KMS-11 (cell line): ENCODE results near the gene NEB.

Source experiments
- H2AFZ ChIP-seq: fragments of 200-600 bp; sonication (generic); 2 replicates; pipeline ENCODE4 v1.6.1; 2016; ENCODE audit warnings: antibody characterized with exemption, mixed run types, low read depth
- H3K27ac ChIP-seq: fragments of 200-600 bp; sonication (generic); 2 replicates; pipeline ENCODE4 v1.6.1; 2016; ENCODE audit warnings: mild to moderate bottlenecking, mixed run types
- H3K27me3 ChIP-seq: fragments of 200-600 bp; sonication (generic); 2 replicates; pipeline ENCODE4 v1.6.1; 2017; ENCODE audit warnings: mild to moderate bottlenecking, low read depth, mixed run types, moderate library complexity; ENCODE audit not compliant: insufficient read depth
- H3K36me3 ChIP-seq: fragments of 200-600 bp; sonication (generic); 2 replicates; pipeline ENCODE4 v1.6.1; 2017; ENCODE audit warnings: mild to moderate bottlenecking, mixed run types; ENCODE audit not compliant: insufficient read depth
- H3K4me1 ChIP-seq: fragments of 200-600 bp; sonication (generic); 2 replicates; pipeline ENCODE4 v1.6.1; 2016; ENCODE audit warnings: mild to moderate bottlenecking, low read depth, mixed run types; ENCODE audit not compliant: poor library complexity, severe bottlenecking
- H3K4me2 ChIP-seq: fragments of 200-600 bp; sonication (generic); 2 replicates; pipeline ENCODE4 v1.7.0; 2016; ENCODE audit warnings: mild to moderate bottlenecking, mixed run types
- H3K4me3 ChIP-seq: fragments of 200-600 bp; sonication (generic); IDR thresholded peaks from 2 replicates; pipeline ENCODE4 v1.6.1; 2017; ENCODE audit warnings: low read depth, low read length, mixed read lengths; ENCODE audit not compliant: insufficient read depth
- H3K79me2 ChIP-seq: fragments of 200-600 bp; sonication (generic); 2 replicates; pipeline ENCODE4 v1.6.1; 2016; ENCODE audit warnings: low read depth, mixed run types; ENCODE audit not compliant: insufficient read depth
- H3K9ac ChIP-seq: fragments of 200-600 bp; sonication (generic); 2 replicates; pipeline ENCODE4 v1.6.1; 2016; ENCODE audit warnings: mild to moderate bottlenecking, mixed run types
- H4K20me1 ChIP-seq: fragments of 200-600 bp; sonication (generic); 2 replicates; pipeline ENCODE4 v1.6.1; 2016; ENCODE audit warnings: mild to moderate bottlenecking, mixed run types; ENCODE audit not compliant: insufficient read depth
- CTCF ChIP-seq: fragments of 200-600 bp; sonication (generic); conservative IDR thresholded peaks from 2 replicates; pipeline ENCODE4 v1.6.1; 2017; ENCODE audit warnings: low read depth, mild to moderate bottlenecking, antibody characterized with exemption, low read length, moderate library complexity, mixed read lengths

Gene NEB

GRCh38 chr2:151729837-151730236, 4.4 kb downstream of the NEB start:
- Histone ChIP-seq H3K4me1 (peaks cover 7% of the 10 kb centered on the region), H3K4me3 (no peak overlapping the region), H3K4me2 (no peak overlapping the region), H3K36me3 (no peaks in the 10 kb centered on the region), H4K20me1 (no peaks in the 10 kb centered on the region), H3K9ac (no peak overlapping the region), H2AFZ (no peak overlapping the region), H3K27ac (no peak overlapping the region), H3K79me2 (no peaks in the 10 kb centered on the region), H3K27me3 (no peaks in the 10 kb centered on the region)
- TF ChIP-seq CTCF: no peak

- Histone ChIP-seq H3K79me2 (no peaks in the 10 kb centered on the region), H2AFZ (no peak overlapping the region), H3K27me3 (no peaks in the 10 kb centered on the region), H3K36me3 (no peaks in the 10 kb centered on the region), H3K4me1 (peaks cover 7% of the 10 kb centered on the region), H3K4me3 (no peak overlapping the region), H3K4me2 (no peak overlapping the region), H4K20me1 (no peaks in the 10 kb centered on the region), H3K27ac (no peak overlapping the region), H3K9ac (no peak overlapping the region)
- no peak for TF ChIP-seq CTCF
Measured at GRCh38 chr2:151729415-151729811, 4.9 kb downstream of the NEB start.

GRCh38 chr2:151728804-151729414, 5.4 kb downstream of the NEB start:
- TF ChIP-seq CTCF: no peak
- no peaks in the 10 kb centered on the region for H3K79me2 ChIP-seq
- no peak overlapping the region for H3K27ac ChIP-seq
- H3K4me3 ChIP-seq: no peak overlapping the region
- no peaks in the 10 kb centered on the region for H4K20me1 ChIP-seq
- no peaks in the 10 kb centered on the region for H3K36me3 ChIP-seq
- no peak overlapping the region for H2AFZ ChIP-seq
- no peak overlapping the region for H3K4me2 ChIP-seq
- no peak overlapping the region for H3K9ac ChIP-seq
- no peaks in the 10 kb centered on the region for H3K27me3 ChIP-seq
- peaks cover 7% of the 10 kb centered on the region for H3K4me1 ChIP-seq

DNA sequence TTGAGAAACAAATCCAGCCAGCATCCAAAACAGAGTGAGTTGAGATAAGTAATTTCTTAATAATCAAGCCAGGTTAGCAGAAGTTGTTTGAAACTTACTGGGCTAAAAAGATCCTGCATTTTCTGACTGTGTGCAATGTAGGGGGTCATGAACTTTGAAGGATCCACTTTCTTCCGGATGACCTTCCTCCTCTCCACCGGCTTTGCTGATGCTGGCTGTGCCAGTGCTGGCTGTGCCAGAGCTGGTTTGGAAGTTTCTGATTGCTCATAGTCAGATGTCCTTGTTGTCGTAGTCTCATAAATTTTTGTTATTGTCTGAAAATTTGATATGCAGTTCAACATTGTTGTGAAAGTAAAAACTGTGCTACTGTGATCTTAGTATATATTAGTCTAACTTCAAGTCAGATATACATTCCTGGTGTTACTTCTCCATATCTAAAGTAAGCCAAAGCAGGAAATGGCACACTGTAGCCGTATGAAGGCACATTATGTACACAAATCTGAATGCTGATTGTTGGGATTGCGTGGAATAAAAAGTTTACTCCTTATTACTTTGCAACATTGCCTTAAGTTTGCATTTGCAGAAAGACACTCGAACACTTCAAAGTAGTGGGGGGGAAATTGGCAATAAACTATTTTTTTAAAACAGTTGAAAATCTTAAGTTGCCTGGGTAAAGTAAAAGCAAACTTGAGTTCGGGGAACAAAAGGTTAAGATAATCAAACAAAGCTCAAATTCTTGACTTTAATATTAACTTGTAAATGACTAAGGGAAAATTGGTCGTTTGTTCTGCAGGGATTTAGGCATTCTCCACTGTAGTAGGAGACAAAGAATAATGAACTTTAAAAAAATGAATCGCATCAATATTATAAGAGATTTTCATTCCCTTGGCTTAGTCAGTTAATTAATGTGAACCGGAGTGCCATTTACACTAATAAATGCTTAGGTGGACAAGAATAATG, 6.4 kb downstream of the NEB start:
- H3K27me3 ChIP-seq: no peaks in the 10 kb centered on the region
- H3K27ac ChIP-seq: no peak overlapping the region
- H3K9ac ChIP-seq: no peak overlapping the region
- H3K4me1 ChIP-seq: peaks cover 7% of the 10 kb centered on the region
- no peak overlapping the region for H3K4me3 ChIP-seq
- no peaks in the 10 kb centered on the region for H3K79me2 ChIP-seq
- no peak for TF ChIP-seq CTCF
- no peaks in the 10 kb centered on the region for H4K20me1 ChIP-seq
- H3K36me3 ChIP-seq: no peaks in the 10 kb centered on the region
- H2AFZ ChIP-seq: no peak overlapping the region
- H3K4me2 ChIP-seq: no peak overlapping the region
